ENCODE results near the gene GRIA1.

DNA sequence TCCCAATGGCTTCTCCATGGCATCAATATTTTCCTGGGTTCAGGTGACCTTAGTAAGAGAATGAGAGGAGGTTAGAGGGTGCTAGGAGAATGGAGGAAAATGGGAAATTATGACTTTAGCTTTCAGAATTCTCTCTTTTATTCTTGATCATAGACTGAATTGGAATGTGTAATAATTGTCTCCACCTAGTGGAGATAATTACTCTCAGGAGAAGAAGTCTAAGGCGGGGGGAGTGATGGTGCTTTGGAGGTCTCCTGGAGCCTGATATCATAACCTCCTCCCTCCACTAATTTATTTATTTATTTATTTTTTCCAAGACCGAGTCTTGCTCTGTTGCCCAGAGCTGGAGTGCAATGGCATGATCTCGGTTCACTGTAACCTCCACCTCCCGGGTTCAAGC lies 221.3 kb downstream of the GRIA1 start:
- no peak for TF ChIP-seq FOXM1 (IDR thresholded peaks at IDR 0.05; ENCODE audit: borderline replicate concordance, low read depth)
- TF ChIP-seq EP300 (IDR thresholded peaks at IDR 0.05; ENCODE audit: borderline replicate concordance) = no peak
- no peak for TF ChIP-seq RAD21 (IDR thresholded peaks at IDR 0.05; ENCODE audit: low read depth)
